Trophoblast cell (in vitro differentiated cells and primary cell): ENCODE measurements around the gene ALOX12.

Experiments used
- DNase-seq, 2 donors: peaks; one replicate each; pipeline ENCODE4 v3.0.0-alpha.2; 2016
- H2AFZ ChIP-seq: 2 replicates; pipeline ENCODE4 v1.6.1; 2013; ENCODE audit warnings: low read length, moderate library complexity, mild to moderate bottlenecking; ENCODE audit not compliant: insufficient read depth, poor library complexity
- H2AK5ac ChIP-seq: 2 replicates; pipeline ENCODE4 v1.6.1; 2013; ENCODE audit warnings: mild to moderate bottlenecking, low read length
- H2BK120ac ChIP-seq: 2 replicates; pipeline ENCODE4 v1.6.1; 2013; ENCODE audit warnings: low read length, mild to moderate bottlenecking, moderate library complexity; ENCODE audit not compliant: insufficient read depth, poor library complexity
- H2BK12ac ChIP-seq: 2 replicates; pipeline ENCODE4 v1.6.1; 2013; ENCODE audit warnings: mild to moderate bottlenecking, low read length, moderate library complexity
- H2BK5ac ChIP-seq: 2 replicates; pipeline ENCODE4 v1.6.1; 2013; ENCODE audit warnings: low read length, low read depth, moderate library complexity, mild to moderate bottlenecking; ENCODE audit not compliant: poor library complexity
- H3K14ac ChIP-seq: 2 replicates; pipeline ENCODE4 v1.6.1; 2013; ENCODE audit warnings: mild to moderate bottlenecking, low read length
- H3K18ac ChIP-seq: 2 replicates; pipeline ENCODE4 v1.6.1; 2013; ENCODE audit warnings: mild to moderate bottlenecking, low read length
- H3K23ac ChIP-seq: 2 replicates; pipeline ENCODE4 v1.6.1; 2013; ENCODE audit warnings: low read length
- H3K27ac ChIP-seq: 2 replicates; pipeline ENCODE4 v1.5.1; 2013; ENCODE audit warnings: low read depth, mild to moderate bottlenecking, inconsistent platforms, low read length, moderate library complexity
- H3K27me3 ChIP-seq: 2 replicates; pipeline ENCODE4 v1.6.1; 2013; ENCODE audit warnings: inconsistent platforms, mild to moderate bottlenecking, low read length, moderate library complexity; ENCODE audit not compliant: insufficient read depth
- H3K36me3 ChIP-seq, 2 experiments: 1 replicate in 1 of 2; 2 replicates in 1 of 2; pipeline ENCODE4 v1.6.1; 2013; ENCODE audit warnings: low read length in 2 of 2, mild to moderate bottlenecking in 2 of 2, moderate library complexity in 1 of 2; ENCODE audit not compliant: insufficient read depth in 2 of 2, control insufficient read depth in 1 of 2
- H3K4ac ChIP-seq: 2 replicates; pipeline ENCODE4 v1.6.1; 2013; ENCODE audit warnings: low read depth, mild to moderate bottlenecking, low read length, moderate library complexity
- H3K4me1 ChIP-seq, 2 experiments: 1 replicate in 1 of 2; 2 replicates in 1 of 2; pipeline ENCODE4 v1.6.1; 2013; ENCODE audit warnings: low read length in 2 of 2, mild to moderate bottlenecking in 2 of 2, moderate library complexity in 1 of 2; ENCODE audit not compliant: insufficient read depth in 2 of 2, control insufficient read depth in 1 of 2
- H3K4me2 ChIP-seq: 2 replicates; pipeline ENCODE4 v1.6.1; 2013; ENCODE audit warnings: inconsistent platforms, mild to moderate bottlenecking, low read length, moderate library complexity
- H3K4me3 ChIP-seq: 2 replicates; pipeline ENCODE4 v1.5.1; 2013; ENCODE audit warnings: mild to moderate bottlenecking, low read depth, low read length, inconsistent platforms
- H3K79me1 ChIP-seq: one replicate; pipeline ENCODE4 v1.6.1; 2013; ENCODE audit warnings: low read length
- H3K79me2 ChIP-seq: 2 replicates; pipeline ENCODE4 v1.6.1; 2013; ENCODE audit warnings: low read length, mild to moderate bottlenecking; ENCODE audit not compliant: control insufficient read depth, insufficient read depth, poor library complexity
- H3K9ac ChIP-seq: 2 replicates; pipeline ENCODE4 v1.6.1; 2013; ENCODE audit warnings: mild to moderate bottlenecking, low read length
- H3K9me3 ChIP-seq: 2 replicates; pipeline ENCODE4 v1.6.1; 2013; ENCODE audit warnings: low read depth, mild to moderate bottlenecking, control low read depth, inconsistent platforms, low read length; ENCODE audit not compliant: insufficient read depth
- H4K12ac ChIP-seq: 2 replicates; pipeline ENCODE4 v1.6.1; 2013; ENCODE audit warnings: low read depth, mild to moderate bottlenecking, low read length, moderate library complexity
- H4K8ac ChIP-seq: 2 replicates; pipeline ENCODE4 v1.6.1; 2013; ENCODE audit warnings: low read depth, mild to moderate bottlenecking, low read length, moderate library complexity
- H4K91ac ChIP-seq: one replicate; pipeline ENCODE4 v1.6.1; 2013; ENCODE audit warnings: low read depth, mild to moderate bottlenecking, low read length, moderate library complexity
- WGBS: extraction: QIAGEN DNeasy Blood & Tissue Kit; methylation state at CpG from one replicate; pipeline ENCODE4 v1.1.7; 2013; ENCODE audit warnings: missing lambda C conversion rate; ENCODE audit not compliant: insufficient read length, insufficient coverage; ENCODE audit errors: extremely low coverage; 5-methylcytosine and 5-hydroxymethylcytosine counted together

Gene ALOX12

DNA sequence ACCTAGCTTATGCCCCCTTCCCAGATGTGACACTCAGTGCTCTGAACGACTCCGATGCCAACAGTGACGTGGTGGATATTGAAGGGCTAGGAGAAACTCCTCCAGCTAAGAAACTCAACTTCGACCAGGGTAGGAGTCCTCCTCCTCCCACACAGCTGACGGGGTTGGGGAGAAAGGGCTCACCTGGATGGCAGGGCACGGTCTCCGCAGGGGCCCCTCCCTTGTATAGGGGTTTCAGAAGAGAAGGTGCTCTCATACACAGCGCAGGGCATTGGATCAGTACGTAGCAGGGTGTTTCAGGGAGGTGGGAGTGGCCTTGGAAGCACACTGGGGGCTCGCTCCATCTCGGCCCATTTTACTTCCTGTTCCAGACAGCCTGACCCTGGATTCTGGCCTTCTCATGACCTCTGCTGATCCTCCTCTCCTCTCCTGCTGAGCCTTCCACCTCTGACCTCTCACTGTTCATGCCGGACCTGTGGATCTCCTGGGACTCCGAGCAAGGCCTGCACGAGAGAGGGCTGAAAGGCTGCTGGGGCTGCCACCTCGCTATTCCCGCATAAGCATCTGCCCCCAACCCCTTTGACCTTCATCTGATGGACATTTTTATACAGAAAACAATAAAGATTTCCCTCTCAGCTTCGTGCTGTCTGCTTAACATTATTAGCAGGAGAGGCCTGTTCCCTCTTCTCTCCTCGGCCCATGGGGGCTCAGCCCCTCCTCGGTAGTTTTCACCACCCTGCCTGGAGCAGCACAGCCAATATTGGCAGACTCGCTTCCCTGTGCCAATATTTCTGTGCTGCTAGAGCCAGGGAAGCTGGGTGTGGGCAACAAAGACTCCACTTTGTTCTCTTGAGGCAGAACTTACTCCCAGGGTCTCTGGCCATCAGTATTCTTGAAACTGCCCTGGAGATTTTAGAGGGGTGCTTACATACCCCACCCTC, 21.3 kb downstream of the ALOX12 start:
- no peak for DNase-seq
- Histone ChIP-seq H2BK120ac (no peak overlapping the region), H3K4me3 (no peak overlapping the region), H2BK12ac (no peak overlapping the region), H3K4me2 (no peak overlapping the region), H3K4me1 (peaks cover 12 to 27% of the 10 kb centered on the region in 2 experiments), H3K9me3 (no peaks in the 10 kb centered on the region), H3K27ac (no peak overlapping the region), H3K18ac (no peak overlapping the region), H4K91ac (no peak overlapping the region), H3K79me2 (peaks cover 13% of the 10 kb centered on the region), H4K12ac (no peak overlapping the region), H4K8ac (no peak overlapping the region), H2AFZ (no peak overlapping the region), H3K9ac (no peak overlapping the region), H3K36me3 (peaks cover 12 to 16% of the 10 kb centered on the region in 2 experiments), H3K79me1 (peaks cover 21% of the 10 kb centered on the region), H3K23ac (no peak overlapping the region), H3K4ac (no peak overlapping the region), H3K27me3 (peaks cover 1% of the 10 kb centered on the region), H3K14ac (no peak overlapping the region), H2BK5ac (no peak overlapping the region), H2AK5ac (no peak overlapping the region)
- no CpG with 5 or more reads among the region's 20 CpGs for WGBS

DNA sequence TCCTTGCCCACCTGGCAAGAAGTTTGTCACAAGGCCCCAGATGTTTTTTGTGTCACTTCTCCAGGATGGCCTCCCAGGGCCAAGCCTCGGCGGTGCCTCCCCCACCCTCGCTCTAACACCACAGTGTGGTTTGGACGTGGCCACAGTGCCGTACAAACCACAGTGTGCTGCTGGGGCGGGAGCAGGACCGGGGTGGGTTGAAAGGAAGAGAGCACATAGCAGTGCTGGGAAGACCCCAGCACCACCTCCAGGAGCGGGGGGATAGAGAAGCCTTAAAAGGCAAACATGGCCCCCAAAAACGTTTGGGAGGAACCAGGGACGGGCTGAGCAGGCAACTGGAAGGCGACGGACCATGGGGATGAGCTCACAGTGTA, 22.0 kb downstream of the ALOX12 start:
- Histone ChIP-seq H3K4me1 (peaks cover 15 to 30% of the 10 kb centered on the region in 2 experiments), H3K4me3 (no peak overlapping the region), H2BK120ac (no peak overlapping the region), H3K4me2 (no peak overlapping the region), H4K8ac (no peak overlapping the region), H3K36me3 (peaks cover 12 to 16% of the 10 kb centered on the region in 2 experiments), H3K79me1 (peaks cover 16% of the 10 kb centered on the region), H2BK12ac (no peak overlapping the region), H2AK5ac (no peak overlapping the region), H3K79me2 (peaks cover 8% of the 10 kb centered on the region), H4K91ac (no peak overlapping the region), H3K27me3 (peaks cover 7% of the 10 kb centered on the region), H3K9me3 (no peaks in the 10 kb centered on the region), H3K27ac (no peak overlapping the region), H3K14ac (no peak overlapping the region), H4K12ac (no peak overlapping the region), H3K23ac (no peak overlapping the region), H3K4ac (no peak overlapping the region), H2BK5ac (no peak overlapping the region), H2AFZ (no peak overlapping the region), H3K9ac (no peak overlapping the region), H3K18ac (no peak overlapping the region)
- DNase-seq = no peak
- WGBS = no CpG with 5 or more reads among the region's 12 CpGs

DNA sequence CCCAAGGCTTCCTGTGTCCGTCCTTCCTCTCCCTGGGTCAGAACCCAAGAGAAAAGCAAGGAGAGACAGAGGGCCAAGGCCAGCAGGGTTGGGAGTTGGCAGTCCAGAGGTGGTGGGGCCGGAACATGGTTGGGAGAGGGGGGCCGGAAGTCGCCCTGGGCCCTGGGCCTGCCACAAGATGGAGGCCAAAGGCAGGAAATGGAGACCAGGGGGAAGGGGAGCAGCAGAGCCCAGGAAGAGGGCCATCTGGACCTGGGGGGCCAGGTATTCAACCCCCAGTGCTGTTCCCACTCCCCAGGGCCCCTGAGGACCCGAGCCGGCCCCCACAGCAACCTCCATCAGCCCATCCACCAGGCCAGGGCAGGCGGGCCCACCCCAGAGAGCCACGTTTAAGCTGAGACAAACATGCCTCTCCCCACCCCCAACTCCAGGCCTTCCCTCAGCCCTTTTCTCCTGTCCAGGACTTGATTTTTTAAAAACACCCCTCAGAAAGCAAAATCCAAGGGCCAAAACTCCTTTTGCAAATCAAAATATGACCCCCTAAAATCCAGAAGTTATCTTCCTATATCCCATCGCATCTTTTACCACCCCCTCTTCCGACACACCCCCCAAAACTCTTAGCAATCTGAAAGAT, 22.6 kb downstream of the ALOX12 start:
- Histone ChIP-seq H4K8ac (no peak overlapping the region), H3K23ac (no peak overlapping the region), H3K14ac (no peak overlapping the region), H2BK12ac (no peak overlapping the region), H3K4me2 (no peak overlapping the region), H4K91ac (no peak overlapping the region), H3K9me3 (no peaks in the 10 kb centered on the region), H3K4me1 (peaks cover 17 to 32% of the 10 kb centered on the region in 2 experiments), H2AFZ (no peak overlapping the region), H3K9ac (no peak overlapping the region), H3K18ac (no peak overlapping the region), H3K36me3 (peaks cover 12 to 16% of the 10 kb centered on the region in 2 experiments), H3K4me3 (no peak overlapping the region), H3K79me2 (peaks cover 5% of the 10 kb centered on the region), H3K27ac (no peak overlapping the region), H3K79me1 (peaks cover 14% of the 10 kb centered on the region), H4K12ac (no peak overlapping the region), H2BK120ac (no peak overlapping the region), H3K4ac (no peak overlapping the region), H2BK5ac (no peak overlapping the region), H3K27me3 (peaks cover 13% of the 10 kb centered on the region), H2AK5ac (no peak overlapping the region)
- DNase-seq = no peak
- WGBS = 100% methylated on average over 2 of the region's 10 CpGs

DNA sequence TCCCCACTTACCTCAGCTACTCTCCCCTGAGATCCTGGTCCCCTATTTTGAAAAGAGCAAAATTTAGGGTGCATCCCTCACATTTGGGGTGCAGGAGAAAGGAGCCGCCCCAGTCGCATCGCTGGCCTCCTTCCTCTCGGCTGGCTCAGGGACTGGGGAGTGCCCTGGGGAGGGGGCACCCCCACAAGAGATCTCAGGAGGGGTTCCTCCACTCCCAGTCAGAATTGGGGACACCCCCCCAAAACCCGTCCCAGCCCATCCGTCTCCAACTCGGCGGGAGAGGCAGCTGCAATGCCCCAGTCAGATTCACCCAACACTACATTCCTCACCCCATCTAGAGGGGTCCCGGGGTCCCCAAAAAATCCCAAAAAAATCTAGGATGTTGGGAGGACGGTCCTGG, 23.5 kb downstream of the ALOX12 start:
- no CpG with 5 or more reads among the region's 10 CpGs for WGBS

More for the DNA sequence above, 23.5 kb downstream of the ALOX12 start:
- Histone ChIP-seq H4K91ac (no peak overlapping the region), H3K27ac (no peak overlapping the region), H3K18ac (no peak overlapping the region), H2BK120ac (no peak overlapping the region), H3K4me2 (no peak overlapping the region), H3K4me1 (peaks cover 14 to 25% of the 10 kb centered on the region in 2 experiments), H2AK5ac (no peak overlapping the region), H3K27me3 (peaks cover 14% of the 10 kb centered on the region), H3K14ac (no peak overlapping the region), H2BK12ac (no peak overlapping the region), H3K4me3 (no peak overlapping the region), H3K9ac (no peak overlapping the region), H3K23ac (no peak overlapping the region), H3K4ac (no peak overlapping the region), H3K9me3 (peaks cover 6% of the 10 kb centered on the region), H3K36me3 (peaks cover 12% of the 10 kb centered on the region in 2 experiments), H3K79me2 (peaks cover 1% of the 10 kb centered on the region), H4K8ac (no peak overlapping the region), H2AFZ (no peak overlapping the region), H2BK5ac (no peak overlapping the region), H3K79me1 (peaks cover 11% of the 10 kb centered on the region), H4K12ac (no peak overlapping the region)
- no peak for DNase-seq
